HepG2 (cell line): ENCODE measurements around the gene TREH. TPM values are rescaled to one million over a fixed set of nuclear protein-coding genes. Genes with fewer than 3 reads are reported as not detected.

Source experiments
- ATF6 ChIP-seq: sonication (generic); formaldehyde crosslinking; conservative IDR thresholded peaks from 2 replicates; pipeline ENCODE4 v1.4.0; 2020; ENCODE audit warnings: missing genetic modification reagents
- BRCA1 ChIP-seq: sonication (generic); formaldehyde crosslinking; IDR thresholded peaks from 2 replicates; pipeline ENCODE4 v1.4.0; 2020; ENCODE audit warnings: missing genetic modification reagents
- DNMT1 ChIP-seq: sonication (generic); formaldehyde crosslinking; IDR thresholded peaks from 2 replicates; pipeline ENCODE4 v1.5.1; 2020; ENCODE audit warnings: mild to moderate bottlenecking, missing genetic modification reagents
- FIP1L1 ChIP-seq: fragments of 200-400 bp; formaldehyde crosslinking; IDR thresholded peaks from 2 replicates; pipeline ENCODE4 v1.6.1; 2018; ENCODE audit warnings: low read depth, mild to moderate bottlenecking, low read length, moderate library complexity, borderline replicate concordance; ENCODE audit not compliant: insufficient read depth
- HOXA9 ChIP-seq: sonication (generic); formaldehyde crosslinking; IDR thresholded peaks from 2 replicates; pipeline ENCODE4 v1.8.1; 2022; ENCODE audit warnings: missing genetic modification reagents, mild to moderate bottlenecking, moderate library complexity, borderline replicate concordance
- KDM2A ChIP-seq: sonication (generic); formaldehyde crosslinking; IDR thresholded peaks from 2 replicates; pipeline ENCODE4 v1.4.0; 2020; ENCODE audit warnings: low read depth, missing genetic modification reagents, borderline replicate concordance
- MEIS1 ChIP-seq: sonication (generic); formaldehyde crosslinking; IDR thresholded peaks from 2 replicates; pipeline ENCODE4 v1.9.0; 2021; ENCODE audit warnings: mild to moderate bottlenecking, missing genetic modification reagents, moderate library complexity, borderline replicate concordance
- MYC ChIP-seq: sonication (generic); formaldehyde crosslinking; IDR thresholded peaks from 2 replicates; pipeline ENCODE4 v1.9.0; 2021; ENCODE audit warnings: missing genetic modification reagents, borderline replicate concordance
- NFE2L1 ChIP-seq: sonication (generic); formaldehyde crosslinking; IDR thresholded peaks from 2 replicates; pipeline ENCODE4 v1.4.0; 2020; ENCODE audit warnings: missing genetic modification reagents, mild to moderate bottlenecking, borderline replicate concordance
- NFYC ChIP-seq: IDR thresholded peaks from 2 replicates; pipeline ENCODE4 v1.6.1; 2016; ENCODE audit warnings: missing genetic modification reagents, missing compliant biosample characterization
- PBX2 ChIP-seq: IDR thresholded peaks from 2 replicates; pipeline ENCODE4 v1.6.1; 2016; ENCODE audit warnings: control low read depth
- PHF8 ChIP-seq: sonication (generic); formaldehyde crosslinking; IDR thresholded peaks from 2 replicates; pipeline ENCODE4 v1.5.0; 2020; ENCODE audit warnings: missing genetic modification reagents
- RAD21 ChIP-seq: fragments of 450-650 bp; formaldehyde crosslinking; IDR thresholded peaks from 2 replicates; pipeline ENCODE4 v1.5.0; 2020; ENCODE audit warnings: mild to moderate bottlenecking
- REPIN1 ChIP-seq: sonication (generic); formaldehyde crosslinking; IDR thresholded peaks from 2 replicates; pipeline ENCODE4 v1.8.0; 2022; ENCODE audit warnings: missing genetic modification reagents, low read depth, mild to moderate bottlenecking, borderline replicate concordance
- RFX1 ChIP-seq: fragments of 450-650 bp; IDR thresholded peaks from 2 replicates; pipeline ENCODE4 v1.6.1; 2017
- SP2 ChIP-seq: sonication (generic); formaldehyde crosslinking; IDR thresholded peaks from 2 replicates; pipeline ENCODE4 v1.5.1; 2020; ENCODE audit warnings: mild to moderate bottlenecking, missing genetic modification reagents
- ZFP62 ChIP-seq: sonication (generic); formaldehyde crosslinking; IDR thresholded peaks from 2 replicates; pipeline ENCODE4 v1.4.0; 2020; ENCODE audit warnings: missing genetic modification reagents
- ZNF280B ChIP-seq: sonication (generic); formaldehyde crosslinking; IDR thresholded peaks from 2 replicates; pipeline ENCODE4 v1.5.0; 2020; ENCODE audit warnings: missing genetic modification reagents, mild to moderate bottlenecking, borderline replicate concordance
- ZNF329 ChIP-seq: sonication (generic); formaldehyde crosslinking; IDR thresholded peaks from 2 replicates; pipeline ENCODE4 v1.9.0; 2021; ENCODE audit warnings: low read depth, mild to moderate bottlenecking, missing genetic modification reagents
- ZNF768 ChIP-seq: sonication (generic); formaldehyde crosslinking; IDR thresholded peaks from 2 replicates; pipeline ENCODE4 v1.4.0; 2020; ENCODE audit warnings: missing genetic modification reagents
- polyA plus RNA-seq, 8 experiments: library from polyadenylated mRNA; depleted of rRNA in 3 of 8; stranded (reverse) in 7 of 8; unstranded in 1 of 8; fragments of >200 nt; fragmentation: Illumina TruSeq in 4 of 8; extraction: Trizol in 4 of 8; gene quantifications; 2 replicates each; pipeline versions ENCODE4 v1.2.1 to v1.2.3, GENCODE V29; 2011 to 2016; ENCODE audit warnings: low read depth in 4 of 8, missing spikeins in 1 of 8, mixed read lengths in 1 of 8; ENCODE audit not compliant: insufficient read depth in 1 of 8
- total RNA-seq, 5 experiments: library from RNA; depleted of rRNA; stranded (reverse); fragments of >200 nt; fragmentation: Illumina TruSeq; extraction: Trizol; gene quantifications; 2 replicates each; pipeline ENCODE4 v1.2.3, GENCODE V29; 2016; ENCODE audit warnings: low read depth in 1 of 5
- TF ChIP-seq, protein P1 (sequence below): sonication (generic); formaldehyde crosslinking; IDR thresholded peaks from 2 replicates; pipeline ENCODE4 v1.4.0; 2020; ENCODE audit warnings: missing genetic modification reagents
- TF ChIP-seq, protein P2 (sequence below): sonication (generic); formaldehyde crosslinking; IDR thresholded peaks from 2 replicates; pipeline ENCODE4 v1.8.0; 2022; ENCODE audit warnings: mild to moderate bottlenecking, missing genetic modification reagents, borderline replicate concordance

The TREH gene
- total and polyA plus RNA-seq, 2 of the 13 experiments (the other 11 are each of a cell fraction or from before 2014, with no cell fraction given) = 0.53 to 0.86 TPM

GRCh38 chr11:118689852-118690552, 10.6 kb upstream of the TREH start (continued):
- TF ChIP-seq ZNF280B (CRISPR knock-in tag) (peak; percentile 33; the same call in 1 of the 2 replicates), RFX1 (no peak), MYC (CRISPR knock-in tag) (peak; percentile 47; the same call in 1 of the 2 replicates), HOXA9 (CRISPR knock-in tag) (no peak), ZFP62 (CRISPR knock-in tag) (no peak), ZNF329 (CRISPR knock-in tag) (0 out of 2 replicates have a peak, but pooled peaks have one; percentile 71), SP2 (no peak), NFE2L1 (CRISPR knock-in tag) (no peak), DNMT1 (CRISPR knock-in tag) (0 out of 2 replicates have a peak, but pooled peaks have one; percentile 25), FIP1L1 (no peak), BRCA1 (CRISPR knock-in tag) (0 out of 2 replicates have a peak, but pooled peaks have one; percentile 51), PHF8 (CRISPR knock-in tag) (peak; percentile 36; the same call in 1 of the 2 replicates), RAD21 (peak; percentile 98), MEIS1 (0 out of 2 replicates have a peak, but pooled peaks have one; percentile 21), ATF6 (CRISPR knock-in tag) (no peak), REPIN1 (CRISPR knock-in tag) (peak; percentile 88), KDM2A (peak; percentile 92), ZNF768 (CRISPR knock-in tag) (peak; percentile 61; the same call in 1 of the 2 replicates), NFYC (CRISPR knock-in tag) (no peak), PBX2 (no peak)
- TF ChIP-seq, protein P1, sequence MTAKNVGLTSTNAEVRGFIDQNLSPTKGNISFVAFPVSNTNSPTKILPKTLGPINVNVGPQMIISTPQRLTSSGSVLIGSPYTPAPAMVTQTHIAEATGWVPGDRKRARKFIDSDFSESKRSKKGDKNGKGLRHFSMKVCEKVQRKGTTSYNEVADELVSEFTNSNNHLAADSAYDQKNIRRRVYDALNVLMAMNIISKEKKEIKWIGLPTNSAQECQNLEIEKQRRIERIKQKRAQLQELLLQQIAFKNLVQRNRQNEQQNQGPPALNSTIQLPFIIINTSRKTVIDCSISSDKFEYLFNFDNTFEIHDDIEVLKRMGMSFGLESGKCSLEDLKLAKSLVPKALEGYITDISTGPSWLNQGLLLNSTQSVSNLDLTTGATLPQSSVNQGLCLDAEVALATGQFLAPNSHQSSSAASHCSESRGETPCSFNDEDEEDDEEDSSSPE (CRISPR knock-in tag) = peak; percentile 68
- TF ChIP-seq, protein P2, sequence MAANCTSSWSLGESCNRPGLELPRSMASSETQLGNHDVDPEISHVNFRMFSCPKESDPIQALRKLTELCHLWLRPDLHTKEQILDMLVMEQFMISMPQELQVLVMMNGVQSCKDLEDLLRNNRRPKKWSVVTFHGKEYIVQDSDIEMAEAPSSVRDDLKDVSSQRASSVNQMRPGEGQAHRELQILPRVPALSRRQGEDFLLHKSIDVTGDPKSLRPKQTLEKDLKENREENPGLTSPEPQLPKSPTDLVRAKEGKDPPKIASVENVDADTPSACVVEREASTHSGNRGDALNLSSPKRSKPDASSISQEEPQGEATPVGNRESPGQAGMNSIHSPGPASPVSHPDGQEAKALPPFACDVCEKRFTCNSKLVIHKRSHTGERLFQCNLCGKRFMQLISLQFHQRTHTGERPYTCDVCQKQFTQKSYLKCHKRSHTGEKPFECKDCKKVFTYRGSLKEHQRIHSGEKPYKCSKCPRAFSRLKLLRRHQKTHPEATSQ (CRISPR knock-in tag) = peak; percentile 64; the same call in 1 of the 2 replicates
